GM18907 (cell line): ENCODE results near the gene ROBO4.

ENCODE experiments used
- ATAC-seq: cut with Tn5 transposase; IDR thresholded peaks from one replicate; pipeline ENCODE4 v1.9.1; 2021; ENCODE audit warnings: mild to moderate bottlenecking, moderate library complexity; ENCODE audit not compliant: unreplicated experiment

The ROBO4 gene

GRCh38 chr11:124919898-124920297, 22.2 kb upstream of the ROBO4 start:
- ATAC-seq = no peak

GRCh38 chr11:124918950-124919349, 21.3 kb upstream of the ROBO4 start, which contains the start of gene HEPN1:
TSS of gene HEPN1 (plus strand) at chr11:124919250.
- ATAC-seq = no peak

DNA sequence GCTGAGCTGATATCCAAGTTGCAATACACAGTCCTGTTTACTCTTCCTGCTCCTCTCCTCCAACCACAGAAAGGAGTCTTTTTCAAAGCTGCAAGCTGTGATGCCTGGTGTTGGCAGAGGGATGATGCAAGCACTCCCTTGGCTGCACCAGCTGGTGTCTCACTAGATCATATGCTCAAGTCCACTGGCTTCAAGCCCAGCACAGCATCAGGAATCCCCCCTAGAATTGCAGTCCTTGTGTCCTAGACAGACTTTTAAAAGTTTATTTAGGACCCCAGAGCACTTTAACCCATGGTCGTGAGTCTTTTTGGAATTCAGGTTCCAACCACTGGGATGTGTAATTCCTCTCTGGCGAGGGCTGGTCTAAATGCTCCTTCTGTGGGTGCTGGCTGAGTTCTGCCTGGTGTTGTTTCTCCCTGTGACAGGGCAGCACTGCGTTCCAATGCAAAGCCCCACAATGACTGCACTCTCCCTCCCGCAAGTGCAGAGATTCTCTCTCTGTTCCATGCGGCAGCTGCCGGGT, 19.5 kb upstream of the ROBO4 start:
- no peak for ATAC-seq

DNA sequence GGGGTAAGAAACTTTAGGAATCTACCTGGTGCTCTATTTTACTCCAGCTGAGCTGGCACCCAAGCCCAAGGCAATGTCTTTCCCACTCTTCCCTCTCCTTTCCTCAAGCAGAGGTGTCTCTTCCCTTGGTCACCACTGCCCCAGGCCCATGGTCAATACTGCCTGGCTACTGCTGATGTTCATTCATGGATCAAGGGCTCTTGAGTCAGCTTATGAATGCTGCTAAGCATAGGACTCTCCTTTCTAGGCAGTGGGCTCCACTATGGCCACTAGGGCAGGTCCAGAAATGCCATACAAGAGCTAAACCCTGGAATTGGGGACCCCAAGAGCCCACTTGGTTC, 18.7 kb upstream of the ROBO4 start:
- ATAC-seq = no peak

DNA sequence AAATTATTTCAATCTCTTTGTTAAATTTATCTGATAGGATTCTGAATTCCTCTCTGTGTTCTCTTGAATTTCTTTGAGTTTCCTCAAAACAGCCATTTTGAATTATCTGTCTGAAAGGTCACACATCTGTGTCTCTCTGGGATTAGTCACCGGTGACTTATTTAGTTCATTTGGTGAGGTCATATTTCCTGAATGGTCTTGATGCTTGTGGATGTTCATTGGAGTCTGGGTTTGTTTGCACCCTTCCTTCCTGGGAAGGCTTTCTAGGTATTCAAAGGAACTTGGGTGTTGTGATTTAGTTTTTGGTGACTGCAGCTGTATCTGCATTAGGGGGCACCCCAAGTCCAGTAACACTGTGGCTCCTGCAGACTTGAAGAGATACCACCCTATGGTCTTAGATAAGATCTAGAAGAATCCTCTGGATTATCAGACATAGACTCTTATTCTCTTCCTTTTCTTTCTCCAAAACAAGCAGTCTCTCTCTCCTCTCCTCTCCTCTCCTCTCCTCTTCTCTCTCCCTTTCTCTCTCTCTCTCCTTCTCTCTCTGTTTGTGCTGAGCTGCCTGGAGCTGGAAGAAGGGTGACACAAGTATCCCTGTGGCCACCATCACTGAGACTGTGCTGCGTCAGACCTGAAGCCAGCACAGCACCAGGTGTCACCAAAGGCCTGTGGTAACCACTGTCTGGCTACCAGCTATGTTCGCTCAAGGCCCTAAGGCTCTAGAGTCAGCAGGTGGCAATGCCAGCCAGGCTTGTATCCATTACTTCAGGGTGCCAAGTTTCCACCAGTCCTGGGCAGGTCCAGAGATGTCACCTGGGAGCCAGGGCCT, 18.1 kb upstream of the ROBO4 start:
- ATAC-seq = no peak

DNA sequence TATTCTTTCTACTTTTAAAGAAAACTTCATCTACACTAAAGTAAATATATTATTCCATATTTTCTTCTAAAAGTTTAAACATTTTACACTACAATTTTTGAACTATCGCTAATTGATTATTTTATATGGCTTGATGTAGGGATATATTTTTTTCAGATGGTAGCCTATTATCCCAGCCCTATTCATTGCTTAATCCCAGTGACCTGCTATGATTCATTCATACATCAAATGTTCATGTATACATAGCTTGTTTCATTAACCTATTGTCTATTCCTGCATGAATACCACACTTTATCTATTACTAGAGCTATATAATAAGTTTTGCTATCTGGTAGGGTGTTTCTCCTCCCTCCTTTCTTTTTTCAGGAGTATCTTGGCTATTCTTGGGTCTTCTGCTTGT, 5.0 kb upstream of the ROBO4 start:
- no peak for ATAC-seq

DNA sequence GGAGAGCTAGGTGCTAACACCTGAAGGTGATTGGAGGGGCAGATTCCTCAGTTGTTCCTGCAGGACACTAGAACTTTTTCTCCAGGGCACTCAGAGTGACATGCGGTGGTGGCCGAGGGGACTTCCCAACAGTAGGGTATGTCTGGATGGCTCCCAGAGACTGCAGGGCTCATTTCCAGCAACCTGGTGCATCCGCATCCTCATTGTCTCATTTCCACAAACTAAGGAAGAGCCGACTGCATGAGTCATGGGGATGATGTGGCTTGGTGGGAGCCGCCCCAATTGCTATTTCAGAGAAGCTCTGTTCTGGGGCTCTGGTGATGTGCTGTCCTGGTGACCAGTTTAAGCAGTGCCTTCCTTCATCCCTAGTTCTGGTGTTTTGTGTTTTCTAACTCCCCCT, 2.8 kb upstream of the ROBO4 start:
- no peak for ATAC-seq

DNA sequence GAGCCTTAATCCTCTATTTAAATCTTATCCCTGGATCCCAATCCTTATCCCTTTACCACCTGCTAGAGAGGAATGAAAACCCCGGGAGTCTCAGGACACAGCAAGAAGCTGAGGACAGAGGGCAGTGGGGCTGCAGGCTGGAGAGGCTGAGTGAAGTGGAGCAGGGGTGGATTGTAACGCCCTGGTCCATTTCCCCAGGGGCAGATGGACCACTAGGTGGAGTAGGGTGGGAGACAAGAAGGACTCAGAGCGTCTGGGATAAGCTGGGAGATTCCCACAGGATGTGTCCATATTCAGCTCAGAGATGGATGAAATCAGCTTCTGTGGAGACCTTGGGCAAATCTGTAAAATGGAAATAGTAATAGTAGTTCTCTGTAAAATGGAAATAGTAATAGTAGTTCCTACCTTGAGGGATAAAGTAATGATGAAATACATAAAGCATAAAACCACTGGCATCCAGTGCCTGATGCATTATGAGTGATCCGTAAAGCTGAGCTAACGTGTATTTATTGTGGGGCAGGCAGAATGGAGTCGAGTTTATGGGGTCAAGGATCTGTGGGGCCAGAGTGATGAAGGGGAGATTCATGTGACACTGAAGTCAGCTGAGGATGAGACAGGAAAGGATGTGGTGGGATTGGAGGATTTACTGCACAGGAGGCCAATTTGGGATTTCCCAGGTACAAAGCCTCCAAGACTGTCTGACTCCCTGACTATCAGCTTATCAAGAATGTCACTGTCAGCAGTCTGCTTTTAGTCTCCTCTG, 1.9 kb upstream of the ROBO4 start:
- no peak for ATAC-seq

- no peak for ATAC-seq
Observed at GRCh38 chr11:124898711-124899110, 1.0 kb upstream of the ROBO4 start.

GRCh38 chr11:124898263-124898680, 607 bp upstream of the ROBO4 start:
- no peak for ATAC-seq

- no peak for ATAC-seq
Observed at GRCh38 chr11:124896821-124897391, 759 bp downstream of the ROBO4 start.

DNA sequence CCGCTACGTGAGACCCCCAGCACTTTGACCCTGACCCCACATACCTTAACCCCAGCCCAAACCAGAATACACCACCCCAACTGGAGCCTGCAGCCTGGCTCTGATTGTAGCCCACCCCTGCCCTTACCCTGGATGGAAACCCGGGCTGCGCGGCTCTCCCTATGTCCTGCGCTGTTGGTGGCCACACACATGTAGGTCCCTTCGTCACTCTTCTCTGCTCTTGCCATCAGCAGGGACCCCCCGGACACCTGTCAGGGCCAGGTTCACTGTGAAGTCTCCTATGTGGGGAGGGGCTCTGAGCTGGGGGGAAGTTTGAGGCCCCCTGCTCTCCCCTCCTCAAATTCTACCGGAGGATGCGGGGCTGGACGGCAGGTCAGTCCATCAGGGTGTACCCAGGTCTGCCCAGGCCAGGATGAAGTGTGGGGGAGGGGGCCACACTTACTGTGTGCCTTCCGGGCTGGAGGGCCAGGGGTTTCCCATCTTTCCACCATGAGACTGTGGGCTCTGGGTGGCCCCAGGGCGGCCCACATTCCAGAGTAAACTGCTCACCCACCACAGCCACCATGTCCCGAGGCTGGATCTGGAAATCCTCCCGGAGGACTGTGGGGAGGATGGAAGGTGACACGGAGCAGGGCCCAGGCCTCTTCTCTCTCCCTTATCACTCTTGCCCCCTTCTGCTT, 1.5 kb downstream of the ROBO4 start:
- no peak for ATAC-seq

DNA sequence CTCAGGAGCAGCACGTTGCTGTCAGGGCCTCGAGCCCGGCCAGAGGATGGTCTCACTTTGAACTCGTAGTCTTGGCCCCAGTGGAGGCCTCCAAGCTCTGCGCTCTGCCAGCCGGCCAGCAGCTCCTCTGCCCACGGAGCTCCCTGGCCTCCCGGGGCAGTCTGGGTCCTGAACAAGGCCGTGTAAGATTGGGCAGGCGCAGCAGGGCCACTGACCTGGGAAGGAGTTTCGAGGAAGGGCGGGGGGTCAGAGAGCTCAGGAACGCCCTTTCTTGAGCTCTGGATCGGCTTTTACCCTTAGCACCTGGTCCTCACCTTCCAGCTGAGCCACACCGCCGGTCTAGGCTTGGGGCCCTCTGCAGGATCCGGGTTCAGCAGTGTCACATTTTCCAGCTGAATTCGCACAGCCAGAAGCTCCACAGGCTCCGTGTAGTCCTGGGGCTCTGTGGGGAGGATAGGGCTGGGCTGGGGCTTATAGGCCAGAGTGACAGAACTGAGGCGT, 2.1 kb downstream of the ROBO4 start:
- ATAC-seq = no peak

DNA sequence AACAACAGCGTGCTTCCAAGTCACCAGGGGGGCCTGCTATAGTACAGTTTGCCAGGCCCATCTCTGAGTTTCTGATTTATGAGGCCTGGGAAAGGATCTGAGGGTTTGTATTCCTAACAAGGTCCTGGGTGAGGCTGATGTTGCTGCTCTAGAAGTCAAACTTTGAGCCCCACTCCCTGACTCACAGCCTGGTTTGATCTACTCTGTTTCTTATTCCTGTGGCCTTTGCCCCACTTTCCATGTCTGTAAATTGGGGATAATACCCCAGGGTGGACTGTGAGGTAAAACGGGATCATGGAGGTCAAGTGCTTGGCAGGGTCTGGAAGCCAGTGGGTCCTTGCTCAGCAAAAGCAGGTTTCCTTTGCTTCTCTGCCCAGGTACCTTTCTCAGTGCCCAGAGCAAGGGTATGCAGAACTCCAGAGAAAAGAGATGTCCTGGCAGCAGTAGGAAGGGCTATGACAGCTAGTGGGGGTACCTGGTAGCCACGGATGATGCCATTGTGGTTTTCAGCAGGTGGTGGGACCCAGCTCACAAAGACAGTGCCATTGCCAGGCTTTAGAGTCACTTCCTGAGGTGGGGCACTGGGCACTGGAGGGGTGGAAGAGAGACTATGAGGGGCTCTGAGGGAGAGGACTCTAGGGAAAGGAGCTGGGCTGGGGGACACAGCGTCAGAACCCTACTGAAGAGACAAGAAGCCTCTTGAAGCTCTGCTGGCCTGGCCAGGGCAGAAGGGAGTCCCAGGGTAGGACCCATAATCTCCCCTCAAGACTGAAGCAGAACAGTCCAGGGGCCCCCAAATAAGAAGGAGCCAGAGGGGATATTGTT, 2.8 kb downstream of the ROBO4 start:
- no peak for ATAC-seq

- no peak for ATAC-seq
Observed at GRCh38 chr11:124893781-124894401, 3.8 kb downstream of the ROBO4 start.

- no peak for ATAC-seq
Observed at GRCh38 chr11:124892750-124893454, 4.8 kb downstream of the ROBO4 start.

- no peak for ATAC-seq
Observed at GRCh38 chr11:124892146-124892545, 5.5 kb downstream of the ROBO4 start.

- no peak for ATAC-seq
Observed at GRCh38 chr11:124891373-124891861, 6.2 kb downstream of the ROBO4 start.
